Cortex of kidney (tissue), 1 donor: ENCODE measurements around the gene ANKIB1.
"Not testable (repeated sequence)": the region's sequence is repeated elsewhere in the genome, so short reads cannot be mapped to it uniquely, and the experiment has no call there.

Source experiments
- DNase-seq: peaks from one replicate; lab custom pipeline; 2025; lab: John Stamatoyannopoulos, UW

Gene ANKIB1

GRCh38 chr7:92332782-92333181 lies 87.0 kb downstream of the ANKIB1 start:
- DNase-seq, result no peak

GRCh38 chr7:92333866-92334265 lies 88.1 kb downstream of the ANKIB1 start:
- DNase-seq, result no peak

DNA sequence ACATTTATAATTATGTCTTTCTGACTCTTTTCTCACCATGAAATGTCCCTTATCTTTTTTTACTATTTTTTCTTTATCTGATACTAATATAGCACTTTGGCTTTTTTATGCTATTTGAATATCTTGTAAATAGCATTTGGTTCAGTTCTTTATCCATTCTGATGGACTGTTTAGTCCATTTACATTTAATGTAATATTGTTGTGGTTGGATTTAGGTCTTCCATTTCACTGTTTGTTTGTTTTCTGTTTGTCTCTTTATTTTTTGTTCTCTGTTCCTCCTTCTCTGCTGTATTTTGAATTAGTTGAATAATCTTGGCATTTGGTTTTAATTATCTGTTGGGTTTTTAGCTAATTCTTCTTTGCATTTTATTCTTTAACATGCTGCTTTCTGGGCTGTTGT lies 89.8 kb downstream of the ANKIB1 start:
- DNase-seq, result no peak

GRCh38 chr7:92336662-92337340 lies 91.0 kb downstream of the ANKIB1 start:
- no peak for DNase-seq

GRCh38 chr7:92340016-92340415 lies 94.2 kb downstream of the ANKIB1 start:
- DNase-seq, result no peak

- DNase-seq, result no peak
Observed at GRCh38 chr7:92343714-92344113, 97.9 kb downstream of the ANKIB1 start.

GRCh38 chr7:92352009-92352408 lies 106.2 kb downstream of the ANKIB1 start:
- DNase-seq, result no peak

DNA sequence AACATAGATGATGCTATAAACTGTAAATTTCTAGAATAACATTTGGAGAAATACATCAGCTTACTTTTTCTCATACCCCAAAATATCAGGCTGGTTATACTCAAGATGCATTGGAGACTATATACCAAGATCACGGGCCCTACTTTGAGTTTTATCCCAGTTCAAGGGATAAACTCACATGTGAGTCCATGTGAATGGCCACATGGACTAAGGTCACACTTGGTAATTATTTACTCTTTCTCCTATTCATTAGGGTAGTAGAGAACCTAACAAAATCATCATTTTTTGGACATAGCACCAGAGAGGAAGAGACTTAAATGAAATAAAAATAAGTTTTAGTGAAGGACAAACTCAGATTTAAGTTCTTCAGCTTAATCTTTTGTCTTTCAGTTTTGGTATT lies 108.4 kb downstream of the ANKIB1 start:
- no peak for DNase-seq

GRCh38 chr7:92356406-92356805 lies 110.6 kb downstream of the ANKIB1 start:
- DNase-seq, result no peak

GRCh38 chr7:92357260-92357659 lies 111.5 kb downstream of the ANKIB1 start:
- DNase-seq, result no peak

- DNase-seq, result not testable (repeated sequence)
Observed at GRCh38 chr7:92359179-92359578, 113.4 kb downstream of the ANKIB1 start.

DNA sequence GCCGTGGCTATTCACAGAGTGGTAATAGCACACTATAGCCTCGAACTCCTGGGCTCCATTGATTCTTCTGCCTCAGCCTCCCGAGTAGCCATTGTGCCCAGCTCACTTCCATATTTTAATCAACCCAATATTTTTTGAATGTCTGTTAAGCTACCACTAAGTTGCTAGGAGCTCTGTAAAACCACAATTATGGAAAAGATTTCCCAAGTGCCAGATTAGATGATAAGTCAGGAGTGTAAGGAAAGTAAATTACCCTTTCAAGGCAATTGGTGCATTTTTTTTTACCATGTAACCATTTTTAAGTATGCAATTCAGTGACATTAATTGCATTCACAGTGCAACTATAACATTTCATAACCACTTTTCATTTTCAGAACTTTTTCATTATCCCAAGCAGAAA lies 114.0 kb downstream of the ANKIB1 start:
- no peak for DNase-seq

GRCh38 chr7:92360387-92360786 lies 114.6 kb downstream of the ANKIB1 start:
- DNase-seq, result no peak

DNA sequence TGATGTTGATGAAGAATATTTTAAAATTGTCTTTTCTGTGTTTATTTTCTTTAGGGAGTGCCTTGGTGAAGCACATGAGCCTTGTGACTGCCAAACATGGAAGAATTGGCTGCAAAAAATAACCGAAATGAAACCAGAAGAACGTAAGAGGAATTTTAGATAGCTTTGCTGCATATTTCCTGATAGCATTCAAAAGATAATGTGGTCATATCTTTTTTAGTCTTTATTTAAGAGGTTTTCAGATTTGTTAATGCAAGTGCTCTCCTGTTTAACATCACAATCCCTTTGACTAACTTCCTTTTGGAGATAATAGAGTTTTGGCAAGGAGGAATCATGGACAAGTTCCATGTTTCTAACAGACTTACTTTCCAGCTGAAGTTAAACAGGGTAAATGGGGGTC lies 116.4 kb downstream of the ANKIB1 start:
- DNase-seq, result no peak

DNA sequence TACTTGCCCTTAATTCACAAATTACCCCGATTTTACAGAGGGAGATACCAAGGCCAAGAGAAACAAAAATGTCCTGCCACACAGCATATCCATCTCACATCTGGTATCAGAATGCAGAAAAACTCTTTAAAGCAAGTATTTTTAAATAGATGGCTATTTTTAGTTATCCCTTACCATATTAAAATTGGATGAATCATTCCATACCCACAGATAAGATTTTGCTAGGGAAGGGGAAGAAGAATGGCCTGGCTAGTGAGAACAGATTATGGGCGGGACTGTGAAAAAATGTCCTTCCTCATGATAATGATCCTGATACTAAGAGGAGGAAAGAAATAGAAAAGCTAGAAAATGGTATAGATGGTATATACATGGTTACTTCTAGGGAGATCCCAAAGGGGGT lies 121.0 kb downstream of the ANKIB1 start:
- no peak for DNase-seq

- no peak for DNase-seq
Observed at GRCh38 chr7:92368741-92369140, 123.0 kb downstream of the ANKIB1 start.

GRCh38 chr7:92375013-92375412 lies 129.2 kb downstream of the ANKIB1 start:
- DNase-seq, result no peak

- no peak for DNase-seq
Observed at GRCh38 chr7:92391071-92391470, 145.3 kb downstream of the ANKIB1 start.

DNA sequence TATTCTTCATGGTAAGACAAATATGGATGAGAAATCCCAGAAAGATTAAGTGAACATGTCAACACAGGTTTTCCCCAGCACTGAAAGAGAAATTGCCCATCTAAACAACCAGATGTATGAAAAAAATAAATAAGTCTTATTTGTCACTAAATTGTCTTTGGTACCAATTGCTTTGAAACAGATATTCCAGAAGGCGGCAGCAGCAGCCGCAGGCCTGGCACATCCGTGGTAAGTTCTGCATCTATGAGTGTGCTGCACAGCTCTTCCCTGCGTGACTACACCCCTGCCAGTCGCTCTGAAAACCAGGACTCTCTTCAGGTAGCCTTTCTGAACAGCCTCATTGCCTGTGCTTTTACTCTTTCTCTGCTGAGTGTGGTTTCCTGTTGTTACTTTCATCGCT lies 151.8 kb downstream of the ANKIB1 start:
- no peak for DNase-seq

DNA sequence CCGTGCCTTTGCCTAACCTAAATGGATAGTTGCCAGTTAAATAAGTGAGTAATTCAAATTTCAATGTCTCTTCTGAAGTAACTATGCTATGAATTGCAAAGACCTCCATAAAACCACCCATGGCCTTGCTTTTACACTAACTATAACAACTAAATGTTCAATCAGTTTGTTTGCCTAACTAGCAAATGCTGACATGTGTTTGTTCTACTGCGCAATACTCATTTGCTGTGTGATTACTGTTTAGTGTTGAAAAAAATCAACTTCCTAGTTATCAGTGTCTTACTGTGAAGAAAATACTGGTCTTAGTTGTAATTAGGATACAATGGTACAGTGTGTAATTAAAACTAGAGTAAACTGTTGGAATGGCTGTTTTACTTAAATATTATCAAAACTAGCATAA lies 154.2 kb downstream of the ANKIB1 start:
- DNase-seq, result no peak

DNA sequence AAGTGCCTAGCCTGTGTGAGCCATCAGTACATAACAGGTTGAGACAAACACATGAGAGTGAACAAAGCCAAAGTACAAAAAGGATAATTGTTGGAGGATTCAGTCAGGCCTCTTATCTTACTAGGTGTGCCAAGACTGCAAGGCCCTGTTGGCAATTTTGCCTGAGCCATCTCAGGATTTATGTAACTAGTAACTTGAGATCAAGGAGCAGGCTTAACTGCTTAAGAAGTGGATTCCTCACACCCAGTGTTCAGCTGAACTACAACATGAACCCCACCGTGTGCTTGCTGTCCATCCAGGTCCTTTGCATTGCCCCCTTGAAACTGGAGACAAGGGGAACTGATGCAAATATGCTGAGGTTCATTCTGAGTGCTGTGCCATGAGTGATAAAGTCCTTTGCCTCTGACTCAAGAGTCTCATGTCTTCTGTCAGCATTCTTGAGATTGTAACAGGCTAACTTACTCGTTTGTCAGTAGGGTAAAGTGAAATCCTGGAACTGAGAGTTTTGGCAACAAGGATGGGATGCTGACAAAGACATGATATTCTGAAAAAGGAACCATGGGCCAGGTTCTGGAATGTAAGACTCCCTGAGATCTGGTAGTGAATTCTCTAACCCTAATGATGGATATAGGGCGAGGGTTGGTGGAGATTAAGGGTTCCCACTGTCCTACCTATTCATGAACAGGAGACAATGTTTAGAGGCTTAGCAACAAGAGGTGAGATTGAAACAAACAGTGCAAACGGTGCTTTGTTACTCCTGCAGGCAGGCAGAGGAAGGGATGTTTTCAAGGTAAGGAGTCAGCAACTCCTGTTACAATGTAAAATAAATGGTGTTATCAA lies 157.4 kb downstream of the ANKIB1 start:
- no peak for DNase-seq

DNA sequence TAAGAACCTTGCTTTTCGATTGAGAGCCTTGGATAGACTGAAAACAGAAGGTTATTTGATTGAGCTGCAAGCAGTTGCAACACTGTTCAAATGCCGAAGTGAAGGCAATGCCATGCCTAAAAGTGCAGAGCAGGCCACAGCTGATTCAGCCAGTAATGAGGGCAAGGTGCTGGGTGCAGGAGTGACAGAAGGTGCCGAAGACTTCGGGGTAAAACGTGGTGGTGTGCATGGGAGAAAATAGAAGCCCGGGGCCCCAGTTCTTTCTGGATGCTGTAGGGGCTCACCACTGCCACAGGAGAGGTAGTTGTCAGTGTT lies 157.9 kb downstream of the ANKIB1 start:
- DNase-seq, result no peak

GRCh38 chr7:92404170-92404614 lies 158.4 kb downstream of the ANKIB1 start:
- DNase-seq, result no peak

DNA sequence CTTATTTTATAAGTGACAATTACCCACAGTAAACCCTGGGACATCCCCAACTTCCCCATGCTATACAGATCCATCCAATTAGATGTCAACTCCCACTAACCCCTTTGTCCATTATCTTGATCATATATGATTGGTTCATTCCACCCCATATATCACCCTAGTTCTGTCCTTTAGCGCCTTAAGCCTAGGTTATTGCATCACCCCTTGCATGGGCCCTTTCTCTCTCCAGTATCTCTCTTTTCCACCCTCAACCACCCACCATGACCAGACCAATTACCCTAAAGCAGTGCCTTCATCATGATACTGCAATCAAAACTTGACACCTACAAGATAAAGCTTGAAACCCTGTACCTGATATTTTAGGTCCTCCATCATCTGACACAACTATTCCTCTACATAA lies 163.6 kb downstream of the ANKIB1 start:
- no peak for DNase-seq
